DMS79 (cell line): ENCODE measurements around the gene TTC39C.
"Not testable (repeated sequence)": the region's sequence is repeated elsewhere in the genome, so short reads cannot be mapped to it uniquely, and the experiment has no call there.

Source experiments
- DNase-seq: peaks from one replicate; lab custom pipeline; 2025; lab: John Stamatoyannopoulos, UW

The TTC39C gene

GRCh38 chr18:24054130-24054529 lies 39.6 kb downstream of the TTC39C start:
- no peak for DNase-seq

DNA sequence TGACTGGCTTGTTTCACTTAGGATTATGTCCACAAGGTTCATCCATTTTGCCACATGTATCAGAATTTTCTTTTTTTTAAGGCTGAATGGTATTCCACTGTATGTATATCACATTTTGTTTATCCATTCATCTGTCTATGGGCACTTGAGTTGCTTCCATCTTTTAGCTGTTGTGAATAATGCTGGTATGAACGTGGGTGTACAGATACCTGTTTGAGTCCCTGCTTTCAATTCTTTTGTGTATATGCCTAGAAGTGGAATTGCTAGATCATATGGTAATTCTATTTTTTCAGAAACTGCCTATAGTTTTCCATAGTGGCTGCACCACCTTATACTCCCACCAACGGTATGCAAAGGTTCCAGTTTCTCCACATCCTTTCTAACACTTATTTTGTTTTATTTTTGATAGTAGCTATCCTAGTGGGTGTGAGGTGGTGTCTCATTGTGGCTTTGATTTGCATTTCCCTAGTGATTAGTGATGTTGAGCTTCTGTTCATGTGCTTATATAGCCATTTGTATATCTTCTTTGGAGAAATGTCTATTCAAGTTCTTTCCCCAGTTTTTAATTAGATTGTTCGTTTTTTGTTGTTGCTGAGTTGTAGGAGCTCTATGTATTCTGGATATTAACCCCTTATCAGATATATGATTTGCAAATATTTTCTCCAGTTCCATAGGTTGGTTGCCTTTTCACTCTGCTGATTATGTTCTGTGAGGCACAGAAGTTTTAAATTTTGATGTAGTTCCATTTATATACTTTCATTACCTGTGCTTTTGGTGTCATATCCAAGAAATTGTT lies 40.7 kb downstream of the TTC39C start:
- DNase-seq = no peak

GRCh38 chr18:24055878-24056277 lies 41.3 kb downstream of the TTC39C start:
- DNase-seq = no peak

- no peak for DNase-seq
These were observed 42.0 kb downstream of the TTC39C start for GRCh38 chr18:24056506-24056905.

- no peak for DNase-seq
These were observed 43.2 kb downstream of the TTC39C start for GRCh38 chr18:24057804-24058203.

DNA sequence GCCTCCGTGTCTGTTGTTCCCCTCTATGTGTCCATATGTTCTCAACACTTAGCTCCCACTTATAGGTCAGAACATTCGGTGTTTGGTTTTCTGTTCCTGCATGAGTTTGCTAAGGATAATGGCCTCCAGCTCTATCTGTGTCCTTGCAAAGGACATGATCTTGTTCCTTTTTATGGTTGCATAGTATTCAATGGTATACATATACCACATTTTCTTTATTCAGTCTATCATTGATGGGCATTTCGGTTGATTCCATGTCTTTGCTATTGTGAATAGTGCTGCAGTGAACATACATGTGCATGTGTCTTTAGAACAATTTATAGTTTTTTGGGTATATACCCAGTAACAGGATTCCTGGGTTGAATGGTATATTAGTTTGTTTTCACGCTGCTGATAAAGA lies 44.8 kb downstream of the TTC39C start:
- not testable (repeated sequence) for DNase-seq

GRCh38 chr18:24060644-24061043 lies 46.1 kb downstream of the TTC39C start:
- DNase-seq = no peak

GRCh38 chr18:24063121-24063731 lies 48.7 kb downstream of the TTC39C start:
- no peak for DNase-seq

DNA sequence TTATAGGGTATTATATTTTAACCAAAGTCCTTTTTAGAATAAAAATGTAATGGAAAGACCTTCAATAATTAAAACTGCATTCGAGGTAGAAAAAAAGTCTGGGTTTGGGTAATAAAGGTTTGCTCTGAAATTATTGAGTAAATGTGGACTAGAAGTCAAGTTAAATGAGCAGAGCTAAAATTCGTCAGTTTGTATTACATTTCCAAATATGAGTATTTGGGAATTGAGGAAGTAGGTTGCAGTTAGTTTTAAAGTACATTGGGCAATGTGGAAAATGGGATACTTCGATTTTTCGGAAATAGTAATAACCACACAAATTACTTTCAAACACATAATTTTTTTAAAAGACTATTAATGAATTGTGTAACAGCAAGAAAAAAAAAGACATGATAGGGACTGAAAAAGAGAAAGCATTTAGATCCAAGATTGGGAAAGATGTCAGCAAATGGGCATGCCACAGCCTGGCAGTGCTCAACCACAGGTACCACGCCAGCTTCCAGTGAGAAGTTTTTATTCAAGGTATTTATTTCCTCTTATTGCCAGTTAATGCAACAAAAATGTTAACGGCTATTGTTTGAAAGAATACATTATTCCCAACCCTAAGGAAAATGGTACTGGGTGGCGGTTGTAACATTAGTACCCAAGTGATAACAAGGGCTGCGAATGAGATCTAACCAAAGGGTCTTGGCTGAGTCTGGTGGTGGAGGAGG lies 50.0 kb downstream of the TTC39C start:
- DNase-seq = no peak

DNA sequence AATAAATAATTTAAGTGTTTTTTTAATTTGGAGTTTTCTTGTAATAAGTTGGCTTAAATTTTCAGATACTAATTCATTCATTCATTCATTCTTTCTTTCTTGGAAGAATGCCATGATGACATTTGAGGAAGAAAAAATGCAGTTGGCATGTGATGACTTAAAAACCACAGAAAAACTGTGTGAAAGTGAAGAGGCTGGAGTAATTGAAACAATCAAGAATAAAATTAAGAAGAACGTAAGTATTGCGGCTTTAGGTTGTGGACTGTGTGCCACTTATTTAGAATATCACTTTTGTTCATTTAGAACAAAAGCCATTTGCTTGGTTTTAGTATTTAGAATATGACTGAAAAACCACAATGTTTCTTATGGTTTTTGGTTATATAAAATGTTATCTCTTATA lies 51.4 kb downstream of the TTC39C start:
- DNase-seq = no peak

- no peak for DNase-seq
These were observed 54.6 kb downstream of the TTC39C start for GRCh38 chr18:24068945-24069693.

- no peak for DNase-seq
These were observed 56.5 kb downstream of the TTC39C start for GRCh38 chr18:24071029-24071428.

- DNase-seq = no peak
These were observed 57.2 kb downstream of the TTC39C start for GRCh38 chr18:24071779-24072178.

DNA sequence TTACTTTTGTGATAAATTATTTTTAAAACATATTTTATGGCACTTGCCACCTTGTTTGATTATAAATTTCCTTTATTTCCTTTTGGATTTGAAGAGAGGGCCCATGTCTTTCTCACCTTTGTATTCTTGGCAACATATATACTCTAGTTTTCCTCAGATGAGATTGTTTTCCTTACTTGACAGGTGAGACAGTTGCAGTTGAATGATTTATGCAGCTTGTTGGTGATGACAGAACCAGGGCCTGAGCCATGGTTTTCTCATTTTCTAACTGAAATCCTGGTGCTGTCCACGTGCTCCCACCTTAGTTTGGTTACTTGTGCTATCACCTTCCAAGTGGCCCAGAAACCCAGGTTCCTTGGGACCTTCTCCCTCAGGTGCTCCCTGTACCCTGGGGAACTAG lies 58.2 kb downstream of the TTC39C start:
- no peak for DNase-seq

GRCh38 chr18:24073791-24074190 lies 59.2 kb downstream of the TTC39C start:
- no peak for DNase-seq

DNA sequence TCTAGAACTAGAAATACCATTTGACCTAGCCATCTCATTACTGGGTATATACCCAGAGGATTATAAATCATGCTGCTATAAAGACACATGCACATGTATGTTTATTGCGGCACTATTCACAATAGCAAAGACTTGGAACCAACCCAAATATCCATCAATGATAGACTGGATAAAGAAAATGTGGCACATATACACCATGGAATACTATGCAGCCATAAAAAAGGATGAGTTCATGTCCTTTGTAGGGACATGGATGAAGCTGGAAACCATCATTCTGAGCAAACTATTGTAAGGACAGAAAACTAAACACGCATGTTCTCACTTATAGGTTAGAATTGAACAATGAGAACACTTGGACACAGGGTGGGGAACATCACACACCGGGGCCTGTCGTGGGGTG lies 60.2 kb downstream of the TTC39C start:
- DNase-seq = not testable (repeated sequence)

GRCh38 chr18:24075767-24076597 lies 61.4 kb downstream of the TTC39C start:
- no peak for DNase-seq

DNA sequence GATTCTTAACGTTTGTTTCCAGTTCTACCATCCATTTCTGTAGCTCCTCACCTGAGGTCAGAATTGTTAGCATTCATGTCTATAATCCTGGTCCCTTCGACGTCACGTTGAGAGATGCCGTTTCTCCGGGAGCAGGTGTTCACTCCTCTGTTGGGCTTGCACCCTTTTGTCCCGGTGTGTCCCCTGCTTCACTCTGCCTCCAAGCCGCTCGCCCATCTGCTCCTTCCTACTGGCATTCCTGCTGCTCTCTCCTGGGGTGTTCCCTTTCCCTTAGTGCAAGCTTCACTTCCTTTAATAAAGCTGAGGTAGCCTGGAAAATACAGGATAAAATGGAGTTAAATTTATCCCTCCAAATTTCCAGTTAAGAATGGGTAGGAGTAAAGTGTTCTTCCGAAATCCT lies 62.4 kb downstream of the TTC39C start:
- DNase-seq = no peak

- DNase-seq = no peak
These were observed 63.8 kb downstream of the TTC39C start for GRCh38 chr18:24078391-24078790.

- DNase-seq = no peak
These were observed 66.3 kb downstream of the TTC39C start for GRCh38 chr18:24080861-24081260.

DNA sequence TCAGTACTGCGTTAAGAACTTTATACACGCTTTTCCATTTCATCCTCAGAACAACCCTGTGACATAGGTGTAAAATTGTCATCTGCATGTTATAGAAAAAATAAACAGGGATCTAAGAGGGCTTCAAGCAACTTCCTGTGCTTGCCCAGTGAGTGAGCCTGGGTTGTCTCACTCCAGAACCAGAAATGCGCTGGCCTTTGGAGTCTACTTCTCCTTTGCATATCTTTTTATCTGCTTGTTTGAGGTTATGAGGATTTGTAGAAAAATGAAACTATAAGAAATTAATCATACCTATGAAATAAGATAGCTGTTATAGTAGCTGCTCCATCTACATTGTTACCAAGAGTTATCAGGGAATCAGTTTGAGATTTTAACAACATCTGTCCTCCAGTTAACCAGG lies 69.0 kb downstream of the TTC39C start:
- no peak for DNase-seq

- DNase-seq = no peak
These were observed 71.5 kb downstream of the TTC39C start for GRCh38 chr18:24086082-24086481.
